LoVo (cell line): ENCODE results near the gene IQSEC3.

Source experiments
- DNase-seq: peaks from one replicate; pipeline ENCODE4 v3.0.0-alpha.2; 2016; ENCODE audit warnings: low spot score

IQSEC3 gene

GRCh38 chr12:197911-198695 lies 131.5 kb downstream of the IQSEC3 start:
- no peak for DNase-seq

GRCh38 chr12:198705-199104 lies 132.1 kb downstream of the IQSEC3 start:
- DNase-seq = no peak

GRCh38 chr12:201361-201760 lies 134.8 kb downstream of the IQSEC3 start:
- no peak for DNase-seq

- DNase-seq = no peak
These were observed 135.6 kb downstream of the IQSEC3 start for GRCh38 chr12:202081-202731.

- no peak for DNase-seq
These were observed 136.5 kb downstream of the IQSEC3 start for GRCh38 chr12:203074-203461.

GRCh38 chr12:203462-204260 lies 137.1 kb downstream of the IQSEC3 start:
- no peak for DNase-seq

- DNase-seq = no peak
These were observed 137.7 kb downstream of the IQSEC3 start for GRCh38 chr12:204261-204678.

GRCh38 chr12:205026-205425 lies 138.5 kb downstream of the IQSEC3 start:
- DNase-seq = no peak

GRCh38 chr12:206746-207440 lies 140.3 kb downstream of the IQSEC3 start:
- DNase-seq = no peak

GRCh38 chr12:207804-208203 lies 141.2 kb downstream of the IQSEC3 start:
- no peak for DNase-seq

- DNase-seq = no peak
These were observed 142.2 kb downstream of the IQSEC3 start for GRCh38 chr12:208813-209212.

- DNase-seq = no peak
These were observed 142.7 kb downstream of the IQSEC3 start for GRCh38 chr12:209246-209645.

- DNase-seq = no peak
These were observed 143.3 kb downstream of the IQSEC3 start for GRCh38 chr12:209851-210250.

GRCh38 chr12:210277-211141 lies 143.9 kb downstream of the IQSEC3 start:
- no peak for DNase-seq

GRCh38 chr12:211142-211465 lies 144.5 kb downstream of the IQSEC3 start:
- DNase-seq = no peak

GRCh38 chr12:211639-212414 lies 145.3 kb downstream of the IQSEC3 start:
- no peak for DNase-seq

GRCh38 chr12:212415-212714 lies 145.8 kb downstream of the IQSEC3 start:
- DNase-seq = no peak

GRCh38 chr12:212715-213526 lies 146.4 kb downstream of the IQSEC3 start:
- no peak for DNase-seq

GRCh38 chr12:213527-213932 lies 147.0 kb downstream of the IQSEC3 start:
- DNase-seq = no peak
